Measurements from ENCODE around the gene UBA52. TPM values are rescaled to one million over a fixed set of nuclear protein-coding genes. Genes with fewer than 3 reads are reported as not detected.

Gene UBA52
- total and polyA plus RNA-seq, 2 experiments from 2014 or later, result 470 to 561 TPM

- Histone ChIP-seq H3K36me3 (replicated peaks; ENCODE audit: insufficient read depth, low read depth) (no peaks in the 10 kb centered on the region), H3K27ac (no peak overlapping the region), H3K4me2 (no peak overlapping the region), H3K9me3 (ENCODE audit: low read depth) (no peaks in the 10 kb centered on the region), H3K9me2 (replicated peaks; ENCODE audit: insufficient read depth) (no peaks in the 10 kb centered on the region), H3K79me2 (no peaks in the 10 kb centered on the region), H4K20me1 (ENCODE audit: insufficient read depth, poor library complexity, severe bottlenecking) (no peaks in the 10 kb centered on the region), H3K27me3 (peaks cover 49% of the 10 kb centered on the region), H3K4me3 (no peak overlapping the region), H3K4me1 (ENCODE audit: insufficient read depth) (peaks cover 20% of the 10 kb centered on the region), H2AFZ (no peak overlapping the region)
- WGBS (ENCODE audit: low lambda C conversion rate, missing lambda C conversion rate), result 95% methylated on average over 3 of the region's 3 CpGs
- DNase-seq (ENCODE audit: low spot score), result no peak
- TF ChIP-seq EZH2phosphoT487 (IDR thresholded peaks at IDR 0.05; ENCODE audit: low read depth, severe bottlenecking, unreplicated experiment) (no peak), EZH2 (IDR thresholded peaks at IDR 0.05; ENCODE audit: borderline replicate concordance) (no peak)
- TF ChIP-seq, protein P1, sequence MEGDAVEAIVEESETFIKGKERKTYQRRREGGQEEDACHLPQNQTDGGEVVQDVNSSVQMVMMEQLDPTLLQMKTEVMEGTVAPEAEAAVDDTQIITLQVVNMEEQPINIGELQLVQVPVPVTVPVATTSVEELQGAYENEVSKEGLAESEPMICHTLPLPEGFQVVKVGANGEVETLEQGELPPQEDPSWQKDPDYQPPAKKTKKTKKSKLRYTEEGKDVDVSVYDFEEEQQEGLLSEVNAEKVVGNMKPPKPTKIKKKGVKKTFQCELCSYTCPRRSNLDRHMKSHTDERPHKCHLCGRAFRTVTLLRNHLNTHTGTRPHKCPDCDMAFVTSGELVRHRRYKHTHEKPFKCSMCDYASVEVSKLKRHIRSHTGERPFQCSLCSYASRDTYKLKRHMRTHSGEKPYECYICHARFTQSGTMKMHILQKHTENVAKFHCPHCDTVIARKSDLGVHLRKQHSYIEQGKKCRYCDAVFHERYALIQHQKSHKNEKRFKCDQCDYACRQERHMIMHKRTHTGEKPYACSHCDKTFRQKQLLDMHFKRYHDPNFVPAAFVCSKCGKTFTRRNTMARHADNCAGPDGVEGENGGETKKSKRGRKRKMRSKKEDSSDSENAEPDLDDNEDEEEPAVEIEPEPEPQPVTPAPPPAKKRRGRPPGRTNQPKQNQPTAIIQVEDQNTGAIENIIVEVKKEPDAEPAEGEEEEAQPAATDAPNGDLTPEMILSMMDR (IDR thresholded peaks at IDR 0.05; ENCODE audit: poor library complexity), result no peak
Measured at GRCh38 chr19:18616023-18616422, 44.4 kb downstream of the UBA52 start.

DNA sequence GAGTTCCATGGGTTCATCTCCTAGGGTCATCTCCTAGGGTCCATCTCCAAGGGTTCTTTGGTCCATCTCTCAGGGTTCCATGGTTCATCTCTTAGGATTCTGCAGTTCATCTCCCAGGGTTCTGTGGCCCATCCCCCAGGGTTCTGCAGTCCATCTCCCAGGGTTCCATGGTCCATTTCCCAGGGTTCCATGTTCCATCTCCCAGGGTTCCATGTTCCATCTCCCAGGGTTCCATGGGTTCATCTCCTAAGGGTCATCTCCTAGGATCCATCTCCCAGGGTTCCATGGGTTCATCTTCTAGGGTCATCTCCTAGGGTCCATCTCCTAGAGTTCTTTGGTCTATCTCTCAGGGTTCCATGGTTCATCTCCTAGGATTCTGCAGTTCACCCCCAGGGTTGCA lies 45.9 kb downstream of the UBA52 start:
- no peaks in the 10 kb centered on the region for H3K9me3 ChIP-seq (ENCODE audit: low read depth)
- H3K36me3 ChIP-seq (replicated peaks; ENCODE audit: insufficient read depth, low read depth), result no peaks in the 10 kb centered on the region
- no peak overlapping the region for H3K4me3 ChIP-seq
- no peaks in the 10 kb centered on the region for H3K9me2 ChIP-seq (replicated peaks; ENCODE audit: insufficient read depth)
- no peaks in the 10 kb centered on the region for H4K20me1 ChIP-seq (ENCODE audit: insufficient read depth, poor library complexity, severe bottlenecking)
- DNase-seq (ENCODE audit: low spot score), result no peak
- H3K27me3 ChIP-seq, result peaks cover 35% of the 10 kb centered on the region
- H3K27ac ChIP-seq, result no peak overlapping the region
- no peaks in the 10 kb centered on the region for H3K79me2 ChIP-seq
- H2AFZ ChIP-seq, result no peak overlapping the region
- TF ChIP-seq, protein P1 (IDR thresholded peaks at IDR 0.05; ENCODE audit: poor library complexity), result no peak
- TF ChIP-seq EZH2phosphoT487 (IDR thresholded peaks at IDR 0.05; ENCODE audit: low read depth, severe bottlenecking, unreplicated experiment), result no peak
- no peak for TF ChIP-seq EZH2 (IDR thresholded peaks at IDR 0.05; ENCODE audit: borderline replicate concordance)
- peaks cover 5% of the 10 kb centered on the region for H3K4me1 ChIP-seq (ENCODE audit: insufficient read depth)
- H3K4me2 ChIP-seq, result no peak overlapping the region

GRCh38 chr19:18618236-18618635 lies 46.6 kb downstream of the UBA52 start:
- WGBS (ENCODE audit: low lambda C conversion rate, missing lambda C conversion rate), result 94% methylated on average over 5 of the region's 13 CpGs
- H3K9me3 ChIP-seq (ENCODE audit: low read depth), result no peaks in the 10 kb centered on the region

More at GRCh38 chr19:18618236-18618635, 46.6 kb downstream of the UBA52 start:
- H3K9me2 ChIP-seq (replicated peaks; ENCODE audit: insufficient read depth), result no peaks in the 10 kb centered on the region
- no peaks in the 10 kb centered on the region for H4K20me1 ChIP-seq (ENCODE audit: insufficient read depth, poor library complexity, severe bottlenecking)
- H3K4me2 ChIP-seq, result no peak overlapping the region
- H3K79me2 ChIP-seq, result no peaks in the 10 kb centered on the region
- H3K27ac ChIP-seq, result no peak overlapping the region
- no peak overlapping the region for H3K4me3 ChIP-seq
- no peaks in the 10 kb centered on the region for H3K36me3 ChIP-seq (replicated peaks; ENCODE audit: insufficient read depth, low read depth)
- H3K27me3 ChIP-seq, result peaks cover 28% of the 10 kb centered on the region
- H3K4me1 ChIP-seq (ENCODE audit: insufficient read depth), result no peaks in the 10 kb centered on the region
- no peak overlapping the region for H2AFZ ChIP-seq
- no peak for DNase-seq (ENCODE audit: low spot score)
- TF ChIP-seq EZH2 (IDR thresholded peaks at IDR 0.05; ENCODE audit: borderline replicate concordance) (no peak), EZH2phosphoT487 (IDR thresholded peaks at IDR 0.05; ENCODE audit: low read depth, severe bottlenecking, unreplicated experiment) (no peak)
- TF ChIP-seq, protein P1 (IDR thresholded peaks at IDR 0.05; ENCODE audit: poor library complexity), result no peak

All from hepatocyte (in vitro differentiated cells).